MM.1S (cell line): ENCODE results near the gene EIF3A.

Experiments used
- EZH2 ChIP-seq: fragments of 300-600 bp; sonication (generic); optimal IDR thresholded peaks from 2 replicates; pipeline ENCODE3; 2017; ENCODE audit warnings: low read depth, mild to moderate bottlenecking, antibody characterized with exemption, low read length, mixed read lengths
- TF ChIP-seq, protein P1 (sequence below): fragments of 300-600 bp; sonication (generic); IDR thresholded peaks from 2 replicates; pipeline ENCODE4 v1.5.1; 2016; ENCODE audit warnings: antibody characterized with exemption, low read length, mixed read lengths

DNA sequence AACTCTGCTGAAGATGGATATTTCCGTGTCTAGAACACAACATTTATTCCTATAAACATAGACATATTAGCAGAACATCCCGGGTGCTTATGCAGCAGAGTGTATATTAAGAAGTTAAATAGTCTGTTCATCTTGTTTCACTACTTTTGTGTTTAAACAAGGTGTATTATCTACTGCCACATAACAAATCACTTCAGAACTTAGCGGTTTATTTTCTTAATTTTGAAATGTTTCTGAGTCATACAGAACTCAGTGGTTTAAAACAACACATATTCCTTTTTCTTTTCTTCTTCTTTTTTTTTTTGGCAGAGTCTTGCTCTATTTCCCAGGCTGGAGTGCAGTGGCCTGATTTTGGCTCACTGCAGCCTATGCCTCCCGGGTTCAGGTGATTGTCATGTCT is 49.1 kb upstream of the EIF3A start:
- TF ChIP-seq, protein P1, sequence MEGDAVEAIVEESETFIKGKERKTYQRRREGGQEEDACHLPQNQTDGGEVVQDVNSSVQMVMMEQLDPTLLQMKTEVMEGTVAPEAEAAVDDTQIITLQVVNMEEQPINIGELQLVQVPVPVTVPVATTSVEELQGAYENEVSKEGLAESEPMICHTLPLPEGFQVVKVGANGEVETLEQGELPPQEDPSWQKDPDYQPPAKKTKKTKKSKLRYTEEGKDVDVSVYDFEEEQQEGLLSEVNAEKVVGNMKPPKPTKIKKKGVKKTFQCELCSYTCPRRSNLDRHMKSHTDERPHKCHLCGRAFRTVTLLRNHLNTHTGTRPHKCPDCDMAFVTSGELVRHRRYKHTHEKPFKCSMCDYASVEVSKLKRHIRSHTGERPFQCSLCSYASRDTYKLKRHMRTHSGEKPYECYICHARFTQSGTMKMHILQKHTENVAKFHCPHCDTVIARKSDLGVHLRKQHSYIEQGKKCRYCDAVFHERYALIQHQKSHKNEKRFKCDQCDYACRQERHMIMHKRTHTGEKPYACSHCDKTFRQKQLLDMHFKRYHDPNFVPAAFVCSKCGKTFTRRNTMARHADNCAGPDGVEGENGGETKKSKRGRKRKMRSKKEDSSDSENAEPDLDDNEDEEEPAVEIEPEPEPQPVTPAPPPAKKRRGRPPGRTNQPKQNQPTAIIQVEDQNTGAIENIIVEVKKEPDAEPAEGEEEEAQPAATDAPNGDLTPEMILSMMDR = no peak
- no peak for TF ChIP-seq EZH2
